HCT116 (cell line): ENCODE measurements around the gene AASDH. TPM values are rescaled to one million over a fixed set of nuclear protein-coding genes. Genes with fewer than 3 reads are reported as not detected.

ENCODE experiments used
- ATAC-seq: fragments of 200-7000 bp; cut with Tn5 transposase; 2 replicates; pipeline ENCODE4 v1.9.1; 2020; ENCODE audit warnings: mild to moderate bottlenecking, moderate library complexity
- BruUV-seq: library from RNA; stranded (reverse); fragments of 400-500 nt; replicated peaks from 2 replicates; lab custom pipeline; 2021; lab: Mats Ljungman, UMichigan
- CTCF ChIA-PET: fragments of 300-600 bp; sonication (Branson Sonifier 250); formaldehyde crosslinking; loops from one replicate; lab custom pipeline; 2021; ENCODE audit warnings: antibody characterized with exemption; lab: Charles Lee
- POLR2A ChIA-PET: fragments of 300-600, 350-600 bp; sonication (Branson Sonifier 250); formaldehyde crosslinking; loops from one replicate; lab custom pipeline; 2021; ENCODE audit warnings: antibody characterized with exemption; lab: Charles Lee
- RAD21 ChIA-PET, 2 experiments: fragments of 300-600 bp; sonication (Branson Sonifier 250); formaldehyde crosslinking; loops; one replicate each; lab custom pipeline; 2023; ENCODE audit warnings: low total read pairs in 2 of 2; ENCODE audit not compliant: uncharacterized antibody in 2 of 2, unreplicated experiment in 2 of 2, low non-redundant PET in 1 of 2; lab: Charles Lee
- DNase-seq: peaks from one replicate; pipeline ENCODE4 v3.0.0-alpha.2; 2010; ENCODE audit warnings: low read depth, low spot score
- H2AFZ ChIP-seq: fragments of 200-600 bp; shearing (Covaris generic), sonication (generic); 2 replicates; pipeline ENCODE4 v1.6.1; 2017; ENCODE audit warnings: low read depth, mixed run types, mixed read lengths, antibody characterized with exemption, low read length; ENCODE audit not compliant: poor library complexity, severe bottlenecking
- H3K27ac ChIP-seq: 2 replicates; pipeline ENCODE4 v1.5.1; 2012; ENCODE audit warnings: low read depth, low read length
- H3K27me3 ChIP-seq: fragments of 200-600 bp; sonication (generic); 2 replicates; pipeline ENCODE4 v1.6.1; 2016; ENCODE audit warnings: mixed run types, low read length, mixed read lengths; ENCODE audit not compliant: insufficient read depth
- H3K36me3 ChIP-seq, 2 experiments: fragments of 200-500 bp in 1 of 2; fragments of 200-600 bp in 1 of 2; sonication (Bioruptor generic) in 1 of 2; sonication (generic) in 1 of 2; 2 replicates each; pipeline versions ENCODE4 v1.5.1 to v1.6.1; 2014 to 2016; ENCODE audit warnings: low read length in 2 of 2, inconsistent platforms in 1 of 2, mixed read lengths in 1 of 2, mixed run types in 1 of 2; ENCODE audit not compliant: insufficient read depth in 2 of 2, control insufficient read depth in 1 of 2
- H3K4me1 ChIP-seq, 2 experiments: fragments of 200-600 bp in 1 of 2; sonication (generic) in 1 of 2; 2 replicates each; pipeline versions ENCODE4 v1.5.1 to v1.6.1; 2012 to 2017; ENCODE audit warnings: low read length in 2 of 2, inconsistent platforms in 1 of 2, mild to moderate bottlenecking in 1 of 2, mixed read lengths in 1 of 2, mixed run types in 1 of 2, moderate library complexity in 1 of 2; ENCODE audit not compliant: insufficient read depth in 2 of 2, control insufficient read depth in 1 of 2
- H3K4me2 ChIP-seq: fragments of 200-600 bp; sonication (generic); 2 replicates; pipeline ENCODE4 v1.6.1; 2017; ENCODE audit warnings: mixed run types, low read length, mixed read lengths
- H3K4me3 ChIP-seq, 2 experiments: fragments of 200-600 bp in 1 of 2; sonication (generic) in 1 of 2; replicated peaks in 1 of 2; 2 replicates each; pipeline ENCODE4 v1.5.1; 2011 to 2016; ENCODE audit warnings: low read length in 2 of 2, control low read depth in 1 of 2, low read depth in 1 of 2, mild to moderate bottlenecking in 1 of 2, mixed read lengths in 1 of 2, mixed run types in 1 of 2
- H3K79me2 ChIP-seq: fragments of 200-600 bp; sonication (generic); 2 replicates; pipeline ENCODE4 v1.6.1; 2017; ENCODE audit warnings: mild to moderate bottlenecking, mixed run types, low read length, moderate library complexity, mixed read lengths; ENCODE audit not compliant: insufficient read depth
- H3K9ac ChIP-seq: fragments of 200-600 bp; sonication (generic); 2 replicates; pipeline ENCODE4 v1.6.1; 2016; ENCODE audit warnings: low read length, mixed read lengths
- H3K9me2 ChIP-seq: fragments of 200-600 bp; sonication (generic), shearing (Covaris generic); 2 replicates; pipeline ENCODE4 v1.6.1; 2017; ENCODE audit warnings: mixed run types, mild to moderate bottlenecking, moderate library complexity; ENCODE audit not compliant: insufficient read depth
- H3K9me3 ChIP-seq, 2 experiments: fragments of 200-500 bp in 1 of 2; fragments of 200-600 bp in 1 of 2; sonication (Bioruptor generic) in 1 of 2; sonication (generic) in 1 of 2; 2 replicates each; pipeline ENCODE4 v1.6.1; 2014 to 2017; ENCODE audit warnings: low read length in 2 of 2, mixed read lengths in 2 of 2, inconsistent platforms in 1 of 2, low read depth in 1 of 2, mild to moderate bottlenecking in 1 of 2, mixed run types in 1 of 2, moderate library complexity in 1 of 2; ENCODE audit not compliant: control insufficient read depth in 1 of 2, insufficient read depth in 1 of 2
- H4K20me1 ChIP-seq: fragments of 200-600 bp; sonication (generic), shearing (Covaris generic); 2 replicates; pipeline ENCODE4 v1.6.1; 2017; ENCODE audit warnings: mixed run types, mild to moderate bottlenecking, moderate library complexity; ENCODE audit not compliant: insufficient read depth
- CBX3 ChIP-seq: IDR thresholded peaks from 2 replicates; pipeline ENCODE4 v1.6.1; 2012; ENCODE audit warnings: low read depth
- EGR1 ChIP-seq: IDR thresholded peaks from 2 replicates; pipeline ENCODE4 v1.6.1; 2012; ENCODE audit warnings: low read depth
- ELF1 ChIP-seq: IDR thresholded peaks from 2 replicates; pipeline ENCODE4 v1.6.1; 2012; ENCODE audit warnings: low read depth, borderline replicate concordance
- EZH2 ChIP-seq: fragments of 200-600 bp; sonication (generic); IDR thresholded peaks from 2 replicates; pipeline ENCODE4 v1.6.1; 2017; ENCODE audit warnings: antibody characterized with exemption, mixed run types
- EZH2phosphoT487 ChIP-seq: fragments of 200-600 bp; IDR thresholded peaks from 2 replicates; pipeline ENCODE4 v1.6.1; 2018; ENCODE audit warnings: antibody characterized with exemption, borderline replicate concordance
- JUND ChIP-seq: IDR thresholded peaks from 2 replicates; pipeline ENCODE4 v1.6.1; 2012
- POLR2A ChIP-seq: IDR thresholded peaks from 2 replicates; pipeline ENCODE4 v1.7.0; 2011; ENCODE audit warnings: borderline replicate concordance; ENCODE audit not compliant: insufficient read depth, insufficient read length; ENCODE audit errors: extremely low read depth
- RAD21 ChIP-seq: IDR thresholded peaks from 2 replicates; pipeline ENCODE4 v1.6.1; 2012; ENCODE audit warnings: low read depth, mild to moderate bottlenecking
- SIN3A ChIP-seq: IDR thresholded peaks from 2 replicates; pipeline ENCODE4 v1.6.1; 2012; ENCODE audit warnings: low read depth
- SP1 ChIP-seq: IDR thresholded peaks from 2 replicates; pipeline ENCODE4 v1.6.1; 2012; ENCODE audit warnings: low read depth
- YY1 ChIP-seq: IDR thresholded peaks from 2 replicates; pipeline ENCODE4 v1.6.1; 2011; ENCODE audit warnings: low read length, low read depth, moderate library complexity, mild to moderate bottlenecking; ENCODE audit not compliant: insufficient replicate concordance; ENCODE audit errors: extremely low read depth
- ZFX ChIP-seq: fragments of 450-650 bp; IDR thresholded peaks from 2 replicates; pipeline ENCODE4 v1.6.1; 2017
- ZNF274 ChIP-seq: fragments of 200-500 bp; sonication (Bioruptor generic); IDR thresholded peaks from 2 replicates; pipeline ENCODE4 v1.6.1; 2014; ENCODE audit warnings: mild to moderate bottlenecking, low read depth, low read length, inconsistent platforms
- intact Hi-C: fragments of 100-400 bp; cut with micrococcal nuclease; formaldehyde crosslinking; loops from 2 replicates; pipeline ENCODE4 v1.10.0; 2022
- total RNA-seq: library from RNA; stranded (reverse); gene quantifications from one replicate; pipeline ENCODE4 v1.2.1, GENCODE V29; 2021; ENCODE audit not compliant: unreplicated experiment
- TF ChIP-seq, protein P1 (sequence below): IDR thresholded peaks from 2 replicates; pipeline ENCODE4 v1.6.1; 2011; ENCODE audit warnings: mild to moderate bottlenecking, low read length, moderate library complexity; ENCODE audit not compliant: insufficient replicate concordance; ENCODE audit errors: extremely low read depth
- TF ChIP-seq, protein P2 (sequence below), 3 experiments: fragments of 200-600 bp in 1 of 3; sonication (generic) in 1 of 3; IDR thresholded peaks in 2 of 3; conservative IDR thresholded peaks in 1 of 3; 2 replicates each; pipeline ENCODE4 v1.5.1; 2012 to 2017; ENCODE audit warnings: low read depth in 2 of 3, low read length in 2 of 3, antibody characterized with exemption in 1 of 3, borderline replicate concordance in 1 of 3, control low read depth in 1 of 3, mild to moderate bottlenecking in 1 of 3, mixed read lengths in 1 of 3, mixed run types in 1 of 3, moderate library complexity in 1 of 3; ENCODE audit not compliant: insufficient read depth in 1 of 3
- TF ChIP-seq, protein P3 (sequence below): IDR thresholded peaks from 2 replicates; pipeline ENCODE4 v1.6.1; 2012
- TF ChIP-seq, protein P4 (sequence below): IDR thresholded peaks from 2 replicates; pipeline ENCODE4 v1.6.1; 2012; ENCODE audit warnings: low read depth
- TF ChIP-seq, protein P5 (sequence below): IDR thresholded peaks from 2 replicates; pipeline ENCODE4 v1.6.1; 2012

AASDH gene
- total RNA-seq, 1 experiment from 2014 or later, result 13.7 TPM

DNA sequence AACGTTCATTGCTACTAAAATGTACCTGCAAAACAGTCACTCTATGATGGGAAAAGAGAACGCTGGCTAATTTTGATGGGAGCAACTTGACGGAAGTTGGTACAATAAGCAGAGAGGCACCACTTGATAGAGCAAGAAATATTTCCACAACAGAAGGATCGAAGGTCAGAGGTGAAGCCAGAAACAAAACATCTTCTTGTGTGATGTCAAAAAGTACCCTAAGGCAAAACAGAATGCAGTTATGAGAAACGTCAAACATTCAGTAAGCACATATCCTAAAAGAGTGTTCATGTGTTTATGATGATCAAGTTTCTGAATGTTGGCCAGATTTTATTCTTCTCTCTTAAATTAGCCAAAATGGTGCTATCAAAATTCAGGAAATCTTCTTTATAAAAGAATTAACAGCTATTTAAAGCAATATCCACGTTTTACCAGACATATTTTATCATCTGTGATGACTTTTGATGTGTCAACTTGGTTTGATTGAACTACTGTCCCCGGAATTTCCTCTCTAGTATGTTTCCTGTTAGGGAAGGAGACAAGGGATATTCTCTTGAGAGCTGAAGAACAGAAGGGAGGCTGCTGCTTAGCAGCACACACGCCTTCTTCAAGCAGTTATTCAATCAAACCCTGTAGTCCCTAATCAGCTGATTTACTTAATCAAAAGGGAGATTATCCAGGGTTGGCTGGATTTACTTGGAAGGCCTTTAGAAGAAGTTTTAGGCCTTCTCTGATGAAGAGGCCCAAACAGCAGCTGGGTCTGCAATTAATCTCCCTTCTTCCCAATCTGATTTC is 15.7 kb downstream of the AASDH start (continued):
- TF ChIP-seq, protein P1, sequence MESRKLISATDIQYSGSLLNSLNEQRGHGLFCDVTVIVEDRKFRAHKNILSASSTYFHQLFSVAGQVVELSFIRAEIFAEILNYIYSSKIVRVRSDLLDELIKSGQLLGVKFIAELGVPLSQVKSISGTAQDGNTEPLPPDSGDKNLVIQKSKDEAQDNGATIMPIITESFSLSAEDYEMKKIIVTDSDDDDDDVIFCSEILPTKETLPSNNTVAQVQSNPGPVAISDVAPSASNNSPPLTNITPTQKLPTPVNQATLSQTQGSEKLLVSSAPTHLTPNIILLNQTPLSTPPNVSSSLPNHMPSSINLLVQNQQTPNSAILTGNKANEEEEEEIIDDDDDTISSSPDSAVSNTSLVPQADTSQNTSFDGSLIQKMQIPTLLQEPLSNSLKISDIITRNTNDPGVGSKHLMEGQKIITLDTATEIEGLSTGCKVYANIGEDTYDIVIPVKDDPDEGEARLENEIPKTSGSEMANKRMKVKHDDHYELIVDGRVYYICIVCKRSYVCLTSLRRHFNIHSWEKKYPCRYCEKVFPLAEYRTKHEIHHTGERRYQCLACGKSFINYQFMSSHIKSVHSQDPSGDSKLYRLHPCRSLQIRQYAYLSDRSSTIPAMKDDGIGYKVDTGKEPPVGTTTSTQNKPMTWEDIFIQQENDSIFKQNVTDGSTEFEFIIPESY, result no peak
- TF ChIP-seq, all 23 proteins: peak for 0

DNA sequence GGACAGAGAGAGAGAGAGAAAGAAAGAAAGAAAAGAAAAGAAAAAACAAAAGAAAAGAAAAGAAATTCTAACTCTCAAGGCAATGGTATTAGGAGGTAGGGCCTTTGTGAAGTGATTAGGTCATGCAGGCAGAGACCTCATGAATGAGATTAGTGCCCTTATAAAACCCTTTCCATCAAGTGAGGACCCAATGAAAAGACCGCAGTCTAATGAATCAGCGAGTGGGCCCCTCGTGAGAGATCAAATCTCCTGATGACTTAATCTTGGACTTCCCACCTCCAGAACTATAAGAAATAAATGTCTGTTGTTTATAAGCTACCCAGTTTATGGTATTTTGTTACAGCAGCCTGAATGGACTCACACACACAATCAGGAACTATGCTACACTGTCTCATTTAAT is 16.9 kb downstream of the AASDH start:
- POLR2A ChIA-PET, result no interaction called here
- H3K9ac ChIP-seq, result no peak overlapping the region
- ATAC-seq (no peak), DNase-seq (no peak)
- H3K79me2 ChIP-seq, result no peaks in the 10 kb centered on the region
- no peak overlapping the region for H2AFZ ChIP-seq
- no peaks in the 10 kb centered on the region for H3K27me3 ChIP-seq
- H3K4me1 ChIP-seq, result no peaks in the 10 kb centered on the region
- RAD21 ChIA-PET, result no interaction called here
- H3K4me3 ChIP-seq, result no peak overlapping the region
- H3K4me2 ChIP-seq, result no peak overlapping the region
- no peak for TF ChIP-seq ZNF274
- no peak for TF ChIP-seq EZH2phosphoT487
- TF ChIP-seq EGR1, result no peak
- no peak for TF ChIP-seq JUND
- TF ChIP-seq ELF1, result no peak
- TF ChIP-seq EZH2, result no peak
- TF ChIP-seq, protein P2, sequence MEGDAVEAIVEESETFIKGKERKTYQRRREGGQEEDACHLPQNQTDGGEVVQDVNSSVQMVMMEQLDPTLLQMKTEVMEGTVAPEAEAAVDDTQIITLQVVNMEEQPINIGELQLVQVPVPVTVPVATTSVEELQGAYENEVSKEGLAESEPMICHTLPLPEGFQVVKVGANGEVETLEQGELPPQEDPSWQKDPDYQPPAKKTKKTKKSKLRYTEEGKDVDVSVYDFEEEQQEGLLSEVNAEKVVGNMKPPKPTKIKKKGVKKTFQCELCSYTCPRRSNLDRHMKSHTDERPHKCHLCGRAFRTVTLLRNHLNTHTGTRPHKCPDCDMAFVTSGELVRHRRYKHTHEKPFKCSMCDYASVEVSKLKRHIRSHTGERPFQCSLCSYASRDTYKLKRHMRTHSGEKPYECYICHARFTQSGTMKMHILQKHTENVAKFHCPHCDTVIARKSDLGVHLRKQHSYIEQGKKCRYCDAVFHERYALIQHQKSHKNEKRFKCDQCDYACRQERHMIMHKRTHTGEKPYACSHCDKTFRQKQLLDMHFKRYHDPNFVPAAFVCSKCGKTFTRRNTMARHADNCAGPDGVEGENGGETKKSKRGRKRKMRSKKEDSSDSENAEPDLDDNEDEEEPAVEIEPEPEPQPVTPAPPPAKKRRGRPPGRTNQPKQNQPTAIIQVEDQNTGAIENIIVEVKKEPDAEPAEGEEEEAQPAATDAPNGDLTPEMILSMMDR (IDR thresholded peaks at IDR 0.05 in 2 of 3, conservative IDR thresholded peaks at IDR 0.05 in 1 of 3; ENCODE audit: borderline replicate concordance in 1 of 3, insufficient read depth in 1 of 3, low read depth in 2 of 3, low read length in 2 of 3), result no peak
- TF ChIP-seq SIN3A, result no peak
- no peak for TF ChIP-seq RAD21
- TF ChIP-seq, protein P3, sequence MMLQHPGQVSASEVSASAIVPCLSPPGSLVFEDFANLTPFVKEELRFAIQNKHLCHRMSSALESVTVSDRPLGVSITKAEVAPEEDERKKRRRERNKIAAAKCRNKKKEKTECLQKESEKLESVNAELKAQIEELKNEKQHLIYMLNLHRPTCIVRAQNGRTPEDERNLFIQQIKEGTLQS, result no peak
- no peak for TF ChIP-seq YY1
- no peak for TF ChIP-seq SP1
- no peak for TF ChIP-seq CBX3
- TF ChIP-seq POLR2A, result no peak
- TF ChIP-seq ZFX, result no peak
- TF ChIP-seq, protein P4, sequence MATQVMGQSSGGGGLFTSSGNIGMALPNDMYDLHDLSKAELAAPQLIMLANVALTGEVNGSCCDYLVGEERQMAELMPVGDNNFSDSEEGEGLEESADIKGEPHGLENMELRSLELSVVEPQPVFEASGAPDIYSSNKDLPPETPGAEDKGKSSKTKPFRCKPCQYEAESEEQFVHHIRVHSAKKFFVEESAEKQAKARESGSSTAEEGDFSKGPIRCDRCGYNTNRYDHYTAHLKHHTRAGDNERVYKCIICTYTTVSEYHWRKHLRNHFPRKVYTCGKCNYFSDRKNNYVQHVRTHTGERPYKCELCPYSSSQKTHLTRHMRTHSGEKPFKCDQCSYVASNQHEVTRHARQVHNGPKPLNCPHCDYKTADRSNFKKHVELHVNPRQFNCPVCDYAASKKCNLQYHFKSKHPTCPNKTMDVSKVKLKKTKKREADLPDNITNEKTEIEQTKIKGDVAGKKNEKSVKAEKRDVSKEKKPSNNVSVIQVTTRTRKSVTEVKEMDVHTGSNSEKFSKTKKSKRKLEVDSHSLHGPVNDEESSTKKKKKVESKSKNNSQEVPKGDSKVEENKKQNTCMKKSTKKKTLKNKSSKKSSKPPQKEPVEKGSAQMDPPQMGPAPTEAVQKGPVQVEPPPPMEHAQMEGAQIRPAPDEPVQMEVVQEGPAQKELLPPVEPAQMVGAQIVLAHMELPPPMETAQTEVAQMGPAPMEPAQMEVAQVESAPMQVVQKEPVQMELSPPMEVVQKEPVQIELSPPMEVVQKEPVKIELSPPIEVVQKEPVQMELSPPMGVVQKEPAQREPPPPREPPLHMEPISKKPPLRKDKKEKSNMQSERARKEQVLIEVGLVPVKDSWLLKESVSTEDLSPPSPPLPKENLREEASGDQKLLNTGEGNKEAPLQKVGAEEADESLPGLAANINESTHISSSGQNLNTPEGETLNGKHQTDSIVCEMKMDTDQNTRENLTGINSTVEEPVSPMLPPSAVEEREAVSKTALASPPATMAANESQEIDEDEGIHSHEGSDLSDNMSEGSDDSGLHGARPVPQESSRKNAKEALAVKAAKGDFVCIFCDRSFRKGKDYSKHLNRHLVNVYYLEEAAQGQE, result no peak
- TF ChIP-seq, protein P5, sequence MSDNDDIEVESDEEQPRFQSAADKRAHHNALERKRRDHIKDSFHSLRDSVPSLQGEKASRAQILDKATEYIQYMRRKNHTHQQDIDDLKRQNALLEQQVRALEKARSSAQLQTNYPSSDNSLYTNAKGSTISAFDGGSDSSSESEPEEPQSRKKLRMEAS, result no peak
- BruUV-seq, result no TSS peak
- intact Hi-C loops, result no loop called here
- H4K20me1 ChIP-seq, result no peaks in the 10 kb centered on the region
- H3K9me2 ChIP-seq, result no peaks in the 10 kb centered on the region
- peaks cover 0 to 5% of the 10 kb centered on the region in 2 experiments; a peak in 1 of 4 replicates for H3K36me3 ChIP-seq
- no peak overlapping the region for H3K27ac ChIP-seq
- CTCF ChIA-PET, result no interaction called here
- no peaks in the 10 kb centered on the region for H3K9me3 ChIP-seq
